Keratinocyte (primary cell): ENCODE results near the gene C13orf42.

Experiments
- EZH2 ChIP-seq: IDR thresholded peaks from one replicate; pipeline ENCODE4 v1.6.1; 2012; ENCODE audit warnings: inconsistent platforms, mild to moderate bottlenecking, low read length, moderate library complexity
- TF ChIP-seq, protein P1 (sequence below), 3 experiments: IDR thresholded peaks in 1 of 3; conservative IDR thresholded peaks in 1 of 3; optimal IDR thresholded peaks in 1 of 3; 2 replicates in 2 of 3; 3 replicates in 1 of 3; pipeline versions ENCODE3 to v1.5.1; 2011; ENCODE audit warnings: low read length in 3 of 3, mild to moderate bottlenecking in 3 of 3, moderate library complexity in 2 of 3, control low read depth in 1 of 3, inconsistent platforms in 1 of 3; ENCODE audit not compliant: insufficient read depth in 2 of 3; ENCODE audit errors: extremely low read depth in 1 of 3

GRCh38 chr13:51048616-51049015 lies 62.5 kb downstream of the C13orf42 start:
- TF ChIP-seq, protein P1, sequence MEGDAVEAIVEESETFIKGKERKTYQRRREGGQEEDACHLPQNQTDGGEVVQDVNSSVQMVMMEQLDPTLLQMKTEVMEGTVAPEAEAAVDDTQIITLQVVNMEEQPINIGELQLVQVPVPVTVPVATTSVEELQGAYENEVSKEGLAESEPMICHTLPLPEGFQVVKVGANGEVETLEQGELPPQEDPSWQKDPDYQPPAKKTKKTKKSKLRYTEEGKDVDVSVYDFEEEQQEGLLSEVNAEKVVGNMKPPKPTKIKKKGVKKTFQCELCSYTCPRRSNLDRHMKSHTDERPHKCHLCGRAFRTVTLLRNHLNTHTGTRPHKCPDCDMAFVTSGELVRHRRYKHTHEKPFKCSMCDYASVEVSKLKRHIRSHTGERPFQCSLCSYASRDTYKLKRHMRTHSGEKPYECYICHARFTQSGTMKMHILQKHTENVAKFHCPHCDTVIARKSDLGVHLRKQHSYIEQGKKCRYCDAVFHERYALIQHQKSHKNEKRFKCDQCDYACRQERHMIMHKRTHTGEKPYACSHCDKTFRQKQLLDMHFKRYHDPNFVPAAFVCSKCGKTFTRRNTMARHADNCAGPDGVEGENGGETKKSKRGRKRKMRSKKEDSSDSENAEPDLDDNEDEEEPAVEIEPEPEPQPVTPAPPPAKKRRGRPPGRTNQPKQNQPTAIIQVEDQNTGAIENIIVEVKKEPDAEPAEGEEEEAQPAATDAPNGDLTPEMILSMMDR (optimal IDR thresholded peaks at IDR 0.05 in 1 of 3, IDR thresholded peaks at IDR 0.05 in 1 of 3, conservative IDR thresholded peaks at IDR 0.05 in 1 of 3; ENCODE audit: extremely low read depth in 1 of 3, insufficient read depth in 2 of 3, low read length in 3 of 3) = no peak
- no peak for TF ChIP-seq EZH2
